Sigmoid colon (tissue), 7 donors: ENCODE measurements around the gene CYFIP2. TPM values are rescaled to one million over a fixed set of nuclear protein-coding genes. Genes with fewer than 3 reads are reported as not detected.

Source experiments
- DNase-seq: peaks from one replicate; pipeline ENCODE4 v3.0.0-alpha.2; 2019
- H3K27ac ChIP-seq, 4 donors: fragments of 200-600 bp; sonication (generic); one replicate each; pipeline ENCODE4 v1.5.1; 2016 to 2019; ENCODE audit warnings: mild to moderate bottlenecking in 1 of 4
- H3K27me3 ChIP-seq, 3 donors: fragments of 200-600 bp; sonication (generic); one replicate each; pipeline ENCODE4 v1.5.1; 2019; ENCODE audit warnings: mild to moderate bottlenecking in 1 of 3
- H3K36me3 ChIP-seq, 4 donors: fragments of 200-600 bp; sonication (generic); one replicate each; pipeline ENCODE4 v1.5.1; 2016 to 2019
- H3K4me1 ChIP-seq, 4 donors: fragments of 200-600 bp; sonication (generic); one replicate each; pipeline ENCODE4 v1.5.1; 2017 to 2019
- H3K4me3 ChIP-seq, 4 donors: fragments of 200-600 bp; sonication (generic); one replicate each; pipeline ENCODE4 v1.5.1; 2017 to 2019; ENCODE audit warnings: mild to moderate bottlenecking in 2 of 4, moderate library complexity in 1 of 4
- H3K9me3 ChIP-seq, 4 donors: fragments of 200-600 bp in 3 of 4; sonication (generic) in 3 of 4; one replicate each; pipeline versions ENCODE4 v1.5.1 to v1.6.1; 2013 to 2019
- CTCF ChIP-seq, 4 experiments: fragments of 450-650 bp in 3 of 4; fragments of 200-600 bp in 1 of 4; IDR thresholded peaks; one replicate each; pipeline ENCODE4 v1.5.1; 2016 to 2019; ENCODE audit warnings: antibody characterized with exemption in 4 of 4, mild to moderate bottlenecking in 3 of 4, moderate library complexity in 2 of 4
- EP300 ChIP-seq, 4 donors: sonication (generic); formaldehyde crosslinking; IDR thresholded peaks; one replicate each; pipeline ENCODE4 v1.6.1; 2017; ENCODE audit warnings: antibody characterized with exemption in 4 of 4
- POLR2A ChIP-seq, 2 donors: fragments of 450-650 bp; IDR thresholded peaks; one replicate each; pipeline ENCODE4 v1.6.1; 2016; ENCODE audit warnings: antibody characterized with exemption in 2 of 2, mild to moderate bottlenecking in 2 of 2, moderate library complexity in 2 of 2
- POLR2AphosphoS5 ChIP-seq, 4 donors: sonication (generic); formaldehyde crosslinking; IDR thresholded peaks; one replicate each; pipeline ENCODE4 v1.6.1; 2017; ENCODE audit warnings: antibody characterized with exemption in 4 of 4
- WGBS, 2 donors: extraction: QIAGEN DNeasy Blood & Tissue Kit; methylation state at CpG; one replicate each; pipeline ENCODE4 v1.1.7; 2013; 5-methylcytosine and 5-hydroxymethylcytosine counted together
- intact Hi-C: fragments of 100-400 bp; cut with DNase I; formaldehyde crosslinking; loops from one replicate; pipeline ENCODE4 v1.15.1; 2023
- polyA plus RNA-seq, 3 donors: library from polyadenylated mRNA; stranded (reverse); fragments of 200-250 nt; gene quantifications; one replicate each; pipeline ENCODE4 v1.2.3, GENCODE V29; 2013
- total RNA-seq, 4 donors: library from RNA; depleted of rRNA; stranded (reverse); fragments of >200 nt; gene quantifications; one replicate each; pipeline ENCODE4 v1.1.0, GENCODE V29; 2016
- donor health status: healthy with polysubstance abuse.
- donor health status: Bipolar disorder and iron deficiency.
- donor health status: healthy.

Gene CYFIP2
- total and polyA plus RNA-seq, 7 donors, result 4.8 to 38.1 (median 27.5) TPM

GRCh38 chr5:157303667-157304327, 37.9 kb downstream of the CYFIP2 start:
- H3K4me3 ChIP-seq, result no peak overlapping the region
- DNase-seq, result no peak
- H3K27ac ChIP-seq, result no peak overlapping the region
- no peaks in the 10 kb centered on the region for H3K9me3 ChIP-seq
- no peaks in the 10 kb centered on the region for H3K36me3 ChIP-seq
- H3K27me3 ChIP-seq, result no peaks in the 10 kb centered on the region
- TF ChIP-seq POLR2A (IDR thresholded peaks at IDR 0.05) (no peak), CTCF (IDR thresholded peaks at IDR 0.05) (no peak)
- intact Hi-C loops, result no loop called here
- no peaks in the 10 kb centered on the region for H3K4me1 ChIP-seq
- WGBS, 2 donors, result 78 to 83% methylated on average over 8 of the region's 8 CpGs

- no peaks in the 10 kb centered on the region for H3K9me3 ChIP-seq
- no peak for DNase-seq
- WGBS, 2 donors, result 89 to 93% methylated on average over 4 of the region's 4 CpGs
- H3K27ac ChIP-seq, result no peak overlapping the region
- H3K4me3 ChIP-seq, result no peak overlapping the region
- intact Hi-C loops, result no loop called here
- TF ChIP-seq CTCF (IDR thresholded peaks at IDR 0.05) (no peak), EP300 (IDR thresholded peaks at IDR 0.05) (no peak), POLR2AphosphoS5 (IDR thresholded peaks at IDR 0.05) (no peak), POLR2A (IDR thresholded peaks at IDR 0.05) (no peak)
- no peaks in the 10 kb centered on the region for H3K27me3 ChIP-seq
- no peaks in the 10 kb centered on the region for H3K36me3 ChIP-seq
- no peaks in the 10 kb centered on the region for H3K4me1 ChIP-seq
Observed at GRCh38 chr5:157306081-157306480, 40.2 kb downstream of the CYFIP2 start.

- H3K4me1 ChIP-seq, result no peaks in the 10 kb centered on the region
- no peak for DNase-seq
- WGBS, 2 donors, result 77 to 86% methylated on average over 10 of the region's 10 CpGs
- H3K9me3 ChIP-seq, result no peaks in the 10 kb centered on the region
- intact Hi-C loops, result no loop called here
- H3K4me3 ChIP-seq, result no peak overlapping the region
- H3K36me3 ChIP-seq, result no peaks in the 10 kb centered on the region
- TF ChIP-seq POLR2A (IDR thresholded peaks at IDR 0.05), result no peak
- no peak for TF ChIP-seq CTCF (IDR thresholded peaks at IDR 0.05)
- no peak for TF ChIP-seq POLR2AphosphoS5 (IDR thresholded peaks at IDR 0.05)
- no peak for TF ChIP-seq EP300 (IDR thresholded peaks at IDR 0.05)
- H3K27ac ChIP-seq, result no peak overlapping the region
- H3K27me3 ChIP-seq, result no peaks in the 10 kb centered on the region
Observed at GRCh38 chr5:157306692-157307471, 41.0 kb downstream of the CYFIP2 start.

- intact Hi-C loops, result loop anchor here (1.0 kb wide), 1 partner anchor 56 kb away; no protein-coding TSS in a partner anchor
- 28 to 48% methylated on average over 8 of the region's 8 CpGs for WGBS, 2 donors
- no peak overlapping the region for H3K27ac ChIP-seq
Observed at GRCh38 chr5:157308836-157309465, 43.0 kb downstream of the CYFIP2 start.

More at GRCh38 chr5:157308836-157309465, 43.0 kb downstream of the CYFIP2 start:
- H3K4me3 ChIP-seq, result no peak overlapping the region
- no peak for DNase-seq
- H3K36me3 ChIP-seq, result no peaks in the 10 kb centered on the region
- no peaks in the 10 kb centered on the region for H3K27me3 ChIP-seq
- TF ChIP-seq EP300 (IDR thresholded peaks at IDR 0.05) (no peak), POLR2AphosphoS5 (IDR thresholded peaks at IDR 0.05) (no peak), CTCF (IDR thresholded peaks at IDR 0.05) (no peak), POLR2A (IDR thresholded peaks at IDR 0.05) (no peak)
- no peaks in the 10 kb centered on the region for H3K9me3 ChIP-seq
- H3K4me1 ChIP-seq, result no peaks in the 10 kb centered on the region
